Frontal cortex (tissue), 4 donors: Measurements from ENCODE around the gene PBX1. TPM values are rescaled to one million over a fixed set of nuclear protein-coding genes. Genes with fewer than 3 reads are reported as not detected.

Experiments
- DNase-seq, 2 donors: peaks; one replicate each; pipeline ENCODE4 v3.0.0; 2012; ENCODE audit warnings: low spot score in 2 of 2
- FAIRE-seq: peaks from 2 replicates; lab custom pipeline; 2012; peaks lifted over from hg19 to GRCh38; lab: Jason Lieb, UNC
- total RNA-seq: library from RNA; depleted of rRNA; stranded (reverse); fragments of >200 nt; gene quantifications from one replicate; pipeline ENCODE4 v1.2.3, GENCODE V29; 2014
- donor health status: control.
- donor health status: control.
- donor health status: control.

The PBX1 gene
- total RNA-seq, 1 donor from 2014 or later = 197 TPM

DNA sequence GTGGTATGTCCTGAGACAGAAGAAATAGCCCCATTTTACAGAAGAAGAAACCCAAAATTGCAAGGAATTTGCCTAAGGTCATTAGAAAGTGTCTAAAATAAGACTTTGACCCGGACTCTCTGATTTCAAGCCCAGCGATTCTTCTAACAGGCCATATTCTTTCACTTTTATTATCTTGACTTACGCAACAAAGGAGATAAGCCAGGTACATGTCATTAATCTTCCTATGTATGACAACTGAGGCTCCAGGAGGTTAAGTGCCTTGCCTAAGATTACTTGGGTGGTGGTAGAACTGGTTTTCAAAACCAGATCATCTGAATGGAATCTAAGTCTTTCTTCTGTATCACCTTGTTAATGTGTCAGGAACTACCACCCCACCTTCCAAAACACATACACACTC, 124.3 kb downstream of the PBX1 start:
- FAIRE-seq (no peak), DNase-seq (no peak)

DNA sequence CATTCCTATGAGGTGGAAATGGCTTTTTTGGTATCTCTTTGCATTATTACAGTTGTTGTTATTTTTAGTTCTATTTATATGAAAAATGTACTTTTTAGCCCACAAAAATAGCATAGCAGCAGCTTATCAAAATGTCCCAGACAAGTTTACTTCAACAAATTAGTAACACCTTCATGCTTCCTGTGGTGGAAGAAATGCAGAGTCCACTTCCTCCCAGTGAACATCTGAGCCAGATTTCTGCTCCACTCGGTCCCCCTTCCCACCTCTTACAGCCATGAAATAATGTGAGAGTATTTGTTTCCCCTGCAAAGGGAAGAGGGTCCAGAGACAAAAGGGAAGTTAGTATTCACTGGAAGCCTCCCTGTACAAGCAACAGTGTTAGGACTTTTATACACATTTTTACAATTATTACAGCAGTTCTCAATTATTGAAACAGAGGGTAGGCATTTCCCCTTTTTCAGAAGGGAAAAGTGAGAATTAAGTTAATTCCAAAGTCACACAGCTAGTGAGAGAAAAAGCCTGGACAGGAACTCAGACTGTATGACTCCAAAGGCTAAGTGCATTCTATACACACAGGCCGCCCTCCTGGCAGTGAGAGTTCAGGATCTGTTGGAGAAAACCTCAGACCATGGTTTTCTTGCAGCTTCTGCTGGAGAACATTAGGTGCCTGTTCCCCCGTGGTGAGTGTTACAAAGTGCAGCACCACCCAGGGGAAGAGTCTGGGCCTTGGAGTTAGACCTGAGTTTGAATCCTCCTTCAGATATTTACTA, 126.5 kb downstream of the PBX1 start:
- FAIRE-seq = no peak
- no peak for DNase-seq

DNA sequence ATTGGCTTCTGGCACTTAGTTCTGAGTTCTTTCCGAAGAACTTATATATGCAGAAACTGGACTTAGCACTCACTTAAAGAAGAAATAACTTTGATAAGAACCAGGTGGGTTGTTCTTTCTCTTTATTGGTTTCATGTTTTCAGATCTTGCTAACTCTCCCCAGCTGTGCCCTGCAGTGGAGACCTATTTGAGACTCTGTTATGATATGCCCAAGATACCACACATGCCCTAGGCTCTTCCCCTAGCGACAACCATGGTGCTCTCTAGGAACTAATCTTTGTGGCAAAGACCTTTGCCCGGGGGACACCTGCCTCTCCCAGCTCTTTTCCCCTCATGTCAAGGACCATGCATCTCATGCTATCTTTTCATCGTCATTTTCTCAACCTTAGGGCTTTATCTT, 128.8 kb downstream of the PBX1 start:
- FAIRE-seq = no peak
- no peak for DNase-seq

DNA sequence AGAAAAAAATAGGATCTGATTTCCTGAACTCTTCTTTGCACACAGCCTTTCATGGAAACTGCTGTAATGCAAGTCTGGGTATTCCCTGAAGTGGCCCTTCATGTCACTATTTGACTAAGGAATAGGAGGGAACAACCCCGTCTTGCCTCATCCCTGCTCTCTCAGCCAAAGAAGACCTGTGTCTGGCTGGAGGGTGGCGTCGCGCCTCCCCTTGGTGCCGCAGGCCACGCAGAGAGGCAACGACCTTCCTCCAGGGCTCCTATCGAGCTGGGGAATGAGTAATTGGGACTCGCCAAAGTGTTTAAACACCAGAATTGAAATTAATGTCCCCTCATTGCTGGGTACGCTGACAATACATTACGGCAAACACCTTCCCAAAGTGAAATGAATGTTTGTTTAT, 129.8 kb downstream of the PBX1 start:
- FAIRE-seq (no peak), DNase-seq (no peak)

DNA sequence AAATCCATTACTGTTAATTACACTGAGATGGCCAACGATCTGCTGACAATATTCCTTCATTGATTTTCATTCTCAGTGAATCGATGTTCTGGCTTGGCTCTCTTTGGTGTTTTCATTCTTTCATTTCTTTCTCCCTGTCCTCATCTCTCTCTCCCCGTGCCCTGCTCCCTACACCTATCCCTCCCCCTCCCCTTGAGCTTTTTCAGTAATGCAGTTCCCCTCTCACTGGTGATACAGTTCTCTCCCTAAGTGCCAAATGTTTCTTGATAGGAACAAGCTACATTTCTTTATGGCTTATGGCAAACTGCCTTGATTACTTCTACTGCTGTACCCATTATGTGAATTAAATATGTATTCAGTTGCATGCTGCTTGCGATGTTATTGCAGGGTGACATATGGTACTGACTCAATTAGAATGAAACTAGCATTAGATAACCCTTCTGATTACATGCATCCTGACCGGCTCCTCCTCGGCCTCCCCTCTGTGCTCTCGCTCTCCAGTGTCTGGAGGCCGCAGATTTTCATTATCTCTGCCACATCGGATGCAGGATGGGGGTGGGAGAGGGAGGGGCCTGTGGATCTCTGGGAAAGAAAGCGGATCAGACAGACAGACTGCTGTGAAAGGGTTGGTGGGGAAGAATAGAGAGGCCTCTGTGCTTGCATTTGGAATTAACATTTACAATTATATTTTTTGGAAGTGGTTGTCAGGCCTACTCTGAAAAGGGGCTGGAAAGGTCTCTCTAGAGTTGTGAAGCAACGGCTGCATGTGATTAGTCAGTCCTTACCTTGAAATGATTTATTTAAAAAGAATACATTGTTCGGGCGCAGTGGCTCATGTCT, 130.9 kb downstream of the PBX1 start:
- DNase-seq = no peak
- FAIRE-seq = no peak

DNA sequence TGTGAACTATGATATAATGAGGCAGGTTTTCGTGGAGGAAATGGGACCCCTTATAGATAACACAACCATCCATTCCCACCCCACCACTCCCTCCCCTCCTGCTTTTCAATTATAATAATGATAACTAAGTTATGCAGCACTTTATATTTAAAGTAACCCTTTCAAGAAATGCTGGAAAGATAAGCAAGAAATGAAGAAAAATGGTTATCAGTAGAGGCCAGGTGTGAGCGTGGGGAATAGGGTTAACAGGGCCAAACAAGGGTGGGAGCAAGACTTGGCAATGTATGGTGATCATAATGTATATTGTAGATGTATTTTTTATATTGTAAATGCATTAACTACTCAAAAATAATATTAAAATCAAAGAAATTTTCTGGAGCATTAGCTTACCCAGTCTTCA, 133.4 kb downstream of the PBX1 start:
- DNase-seq (no peak), FAIRE-seq (no peak)

DNA sequence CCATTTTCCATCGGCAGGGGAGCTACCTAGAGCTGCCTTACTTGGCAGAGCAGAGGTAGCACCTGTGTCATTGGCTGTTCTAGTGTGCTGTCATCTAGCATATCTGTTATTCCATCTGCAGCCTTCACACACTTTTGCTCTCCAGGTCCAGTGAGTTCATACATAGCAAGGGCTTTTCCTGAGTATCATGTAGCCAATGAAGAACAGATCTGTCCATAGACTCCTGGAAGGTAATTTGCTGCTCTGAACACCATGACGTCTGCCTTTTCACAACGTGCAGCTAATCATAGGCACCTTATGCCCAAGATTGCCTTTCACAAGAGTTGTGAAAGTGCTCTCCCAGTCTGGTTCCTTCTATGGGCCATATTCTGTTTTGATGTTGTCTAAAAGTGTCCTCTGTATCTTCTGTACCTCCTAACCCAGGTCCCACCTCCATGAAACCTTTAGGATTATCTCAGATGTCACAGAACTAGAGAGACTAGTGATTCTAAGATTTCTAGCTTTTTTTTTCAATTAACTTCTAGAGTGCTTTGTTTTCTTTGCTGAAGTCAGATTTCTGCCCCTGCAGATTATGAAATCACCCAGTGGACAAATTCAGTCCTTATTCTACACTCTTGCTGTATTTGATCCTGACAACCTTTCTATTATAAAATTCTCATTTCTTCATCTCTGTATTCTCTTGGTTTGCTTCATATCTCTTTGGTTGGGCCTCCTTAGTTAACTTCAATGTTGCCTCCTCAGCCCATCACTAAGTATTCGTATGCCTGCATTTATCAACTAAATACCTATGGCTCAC, 134.8 kb downstream of the PBX1 start:
- FAIRE-seq (no peak), DNase-seq (no peak)

DNA sequence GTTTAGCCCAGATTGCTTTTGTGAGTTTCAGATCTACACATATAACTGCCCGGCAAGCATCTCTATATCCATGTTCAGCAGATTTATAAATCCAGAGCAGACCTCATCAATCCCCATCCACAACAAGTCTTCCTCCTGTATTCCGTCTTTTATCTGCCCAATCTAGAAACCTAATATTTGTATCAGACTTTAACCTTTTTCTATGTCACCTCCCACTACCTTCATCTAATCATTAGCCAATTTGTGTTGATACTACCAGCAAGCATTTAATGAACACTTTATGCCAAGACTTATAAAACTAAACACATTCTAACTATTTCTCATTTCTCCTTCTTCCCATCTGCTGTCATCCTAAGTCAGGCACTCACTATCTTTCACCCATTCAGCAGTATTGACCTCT, 135.5 kb downstream of the PBX1 start:
- FAIRE-seq (no peak), DNase-seq (no peak)

DNA sequence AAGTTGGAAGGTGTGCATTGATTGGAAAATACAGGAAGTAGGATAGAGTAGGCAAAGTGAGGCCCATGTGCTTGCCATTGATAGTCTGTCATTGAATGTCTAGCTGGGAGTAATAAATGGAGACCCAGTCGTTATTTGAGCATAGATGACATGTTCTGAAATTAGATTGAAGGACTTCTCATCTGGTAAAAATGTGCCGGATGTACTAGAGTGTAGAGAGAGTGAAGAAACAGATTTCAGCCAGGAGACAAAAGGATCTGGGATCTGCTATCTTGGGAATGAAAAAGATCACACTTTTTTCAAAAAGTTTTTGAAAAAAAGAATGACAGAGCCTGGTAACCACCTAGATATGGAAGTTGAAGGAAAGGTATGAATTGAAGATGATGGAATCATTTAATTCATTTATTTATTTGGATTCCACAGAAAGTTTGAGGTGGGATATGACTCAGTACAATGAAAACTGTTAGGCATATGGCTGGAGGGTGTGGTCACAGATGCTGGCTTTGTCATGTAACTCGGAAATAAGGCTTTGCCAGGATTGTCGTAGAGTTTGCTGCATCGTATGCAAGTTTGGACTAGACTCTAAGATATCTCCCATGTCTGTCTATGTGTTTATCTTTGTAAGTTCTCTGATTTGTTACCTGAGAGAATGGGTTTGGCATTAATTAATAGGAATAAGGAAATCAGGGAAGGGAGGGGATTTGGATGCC, 137.1 kb downstream of the PBX1 start:
- no peak for DNase-seq
- no peak for FAIRE-seq

DNA sequence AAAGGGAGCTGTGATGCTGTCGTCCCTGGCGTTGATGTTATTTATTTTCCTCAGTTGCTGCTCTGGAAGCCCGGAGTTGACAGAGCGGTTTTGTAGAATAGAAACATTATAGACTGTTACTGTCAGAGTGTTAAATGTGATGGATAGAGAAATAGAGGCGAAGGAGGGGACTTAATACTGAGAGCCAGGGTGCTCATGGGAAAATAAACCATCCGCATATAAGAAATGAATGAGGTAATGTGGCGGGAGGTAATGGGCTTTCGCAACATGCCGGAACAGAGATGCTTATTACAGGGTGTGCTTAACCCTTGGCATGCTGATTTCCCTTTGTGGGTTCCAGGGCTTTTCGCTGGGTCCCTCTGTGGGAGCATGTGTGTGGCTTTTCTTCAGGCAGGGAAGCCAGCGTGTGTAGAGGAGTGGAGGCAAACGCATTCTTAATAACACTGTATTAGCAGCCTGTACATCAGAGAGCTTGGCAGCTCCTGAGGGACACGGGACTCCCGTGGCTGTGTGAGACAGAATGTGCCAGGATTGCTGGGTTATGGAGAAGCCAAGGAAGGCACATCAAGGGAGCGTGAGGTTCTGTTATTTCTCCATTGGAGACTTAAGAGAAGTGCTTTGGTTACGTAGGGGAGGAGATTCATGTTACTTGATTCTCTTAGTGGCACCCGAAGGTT, 141.0 kb downstream of the PBX1 start:
- no peak for DNase-seq
- no peak for FAIRE-seq

DNA sequence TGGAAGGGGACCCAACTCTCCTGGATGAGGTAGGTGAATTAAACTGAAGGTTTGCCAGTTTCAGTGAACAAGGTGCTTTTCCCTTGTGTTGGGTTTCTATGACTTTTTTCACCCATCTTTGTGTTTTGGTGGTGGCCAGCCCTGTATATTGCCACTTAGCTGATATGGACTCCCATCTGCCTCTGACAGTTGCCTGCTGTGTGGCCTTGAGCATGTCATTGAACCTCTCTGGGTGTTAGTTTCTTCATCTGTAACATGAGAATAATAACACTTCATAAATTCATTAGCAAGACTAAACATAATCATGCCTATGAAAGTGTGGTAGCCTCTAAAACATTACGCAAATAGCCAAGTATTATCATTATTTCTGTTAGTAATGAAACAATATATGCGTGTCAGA, 141.7 kb downstream of the PBX1 start:
- no peak for DNase-seq
- no peak for FAIRE-seq

DNA sequence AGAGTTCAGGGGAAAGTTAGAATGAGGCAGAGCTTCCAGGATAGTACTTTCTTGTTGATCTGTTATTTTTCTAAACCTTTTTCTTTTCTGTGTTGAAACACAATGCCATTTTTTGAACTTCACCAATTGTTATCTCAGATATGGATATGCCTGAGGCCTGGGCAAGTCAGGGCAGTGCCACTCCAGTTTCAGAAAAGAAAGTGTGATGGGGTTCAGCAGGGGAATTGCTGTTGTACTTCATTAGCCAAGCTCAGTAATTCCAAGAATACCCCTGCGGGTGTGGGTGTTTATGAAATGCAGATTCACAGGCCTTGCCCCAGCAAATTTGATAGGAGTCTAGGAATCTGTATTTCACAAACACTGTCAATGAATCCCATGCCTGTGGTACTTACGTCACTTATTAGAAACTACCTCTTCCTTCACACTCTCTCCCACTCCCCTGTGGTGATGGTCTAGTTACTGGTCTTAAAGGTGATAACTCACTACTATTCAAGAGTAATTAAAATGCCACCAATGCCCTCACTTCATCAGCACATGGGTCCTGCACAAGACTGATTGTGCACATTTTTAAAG, 142.3 kb downstream of the PBX1 start:
- FAIRE-seq = no peak
- no peak for DNase-seq

DNA sequence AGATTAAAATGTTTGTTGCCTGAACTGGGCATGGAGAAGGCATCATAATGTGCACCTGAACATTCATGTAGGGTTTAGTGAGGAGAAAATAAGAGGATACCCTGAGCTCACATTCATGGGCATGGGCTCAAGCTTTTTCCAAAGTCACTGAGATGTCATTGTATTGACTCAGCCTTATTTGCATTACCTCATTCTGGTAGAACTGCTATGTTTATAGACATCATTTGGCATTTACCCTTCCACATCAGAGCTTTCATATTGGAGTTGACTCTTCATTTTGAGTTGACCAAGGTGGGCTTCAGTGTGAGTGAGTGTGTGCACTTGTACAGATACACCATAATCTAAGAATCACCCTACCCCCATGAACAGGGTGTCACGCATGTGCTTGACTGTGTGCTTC, 143.2 kb downstream of the PBX1 start:
- no peak for FAIRE-seq

DNA sequence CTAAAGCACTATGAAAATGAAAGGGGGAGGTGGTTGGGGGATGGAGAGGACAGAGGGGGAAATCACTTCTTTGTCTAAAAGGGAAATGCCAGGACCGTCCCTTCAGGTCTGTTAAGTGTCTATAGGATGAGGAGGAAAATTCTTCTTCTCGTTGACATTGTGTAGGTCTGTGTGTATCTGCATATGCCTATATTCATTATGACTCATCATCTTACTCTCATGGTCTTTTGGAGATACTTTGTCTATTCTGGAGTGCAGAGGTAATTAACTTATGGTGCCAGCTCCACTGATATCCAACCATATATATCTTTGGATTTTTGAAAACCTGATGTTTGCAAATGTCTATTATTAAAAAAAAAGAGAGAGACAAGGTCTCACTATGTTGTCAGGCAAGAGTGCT, 143.7 kb downstream of the PBX1 start:
- DNase-seq (no peak), FAIRE-seq (no peak)

More for the DNA sequence above, 143.2 kb downstream of the PBX1 start:
- no peak for DNase-seq

DNA sequence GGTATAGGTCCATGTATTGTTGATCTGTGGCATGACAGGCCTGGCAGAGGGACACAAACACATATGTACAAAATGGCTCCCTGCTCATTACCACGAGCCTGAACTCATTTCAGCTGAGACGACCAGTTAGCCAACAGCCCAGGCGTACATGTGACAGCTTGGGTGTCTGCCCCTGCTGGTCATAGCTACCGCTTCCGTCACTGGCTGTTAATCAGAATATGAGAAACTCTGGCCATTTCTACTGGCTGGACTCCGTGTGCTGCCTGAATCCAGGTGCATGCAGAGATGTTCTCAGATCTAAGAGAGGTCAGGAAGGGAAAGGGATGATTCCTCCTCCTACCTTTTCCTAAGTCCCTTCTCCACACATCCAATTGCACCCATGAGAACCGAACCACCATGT, 144.5 kb downstream of the PBX1 start:
- DNase-seq = no peak

DNA sequence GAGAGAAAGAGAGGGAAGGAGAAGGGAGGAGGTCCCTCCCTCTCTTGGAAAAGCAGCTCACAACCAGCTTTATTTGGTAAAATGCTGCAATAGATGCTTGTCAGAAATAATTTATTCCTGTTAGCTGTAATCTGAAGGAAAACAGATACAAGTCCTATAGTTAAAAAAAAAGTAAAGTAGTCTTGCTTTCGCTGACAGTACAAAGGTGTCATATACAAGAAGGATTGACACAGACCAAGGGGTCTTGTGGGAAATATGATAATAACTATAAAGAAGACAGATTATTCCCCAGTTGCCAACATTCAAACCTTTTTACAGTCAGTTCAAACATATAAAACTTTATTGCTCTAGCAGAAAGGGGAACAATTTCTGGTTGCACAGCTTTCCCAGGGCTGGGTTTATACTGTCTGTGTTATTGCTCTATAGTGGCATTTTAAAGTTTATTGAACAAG, 145.0 kb downstream of the PBX1 start:
- no peak for DNase-seq
- no peak for FAIRE-seq

More for the DNA sequence above, 144.5 kb downstream of the PBX1 start:
- FAIRE-seq = no peak

DNA sequence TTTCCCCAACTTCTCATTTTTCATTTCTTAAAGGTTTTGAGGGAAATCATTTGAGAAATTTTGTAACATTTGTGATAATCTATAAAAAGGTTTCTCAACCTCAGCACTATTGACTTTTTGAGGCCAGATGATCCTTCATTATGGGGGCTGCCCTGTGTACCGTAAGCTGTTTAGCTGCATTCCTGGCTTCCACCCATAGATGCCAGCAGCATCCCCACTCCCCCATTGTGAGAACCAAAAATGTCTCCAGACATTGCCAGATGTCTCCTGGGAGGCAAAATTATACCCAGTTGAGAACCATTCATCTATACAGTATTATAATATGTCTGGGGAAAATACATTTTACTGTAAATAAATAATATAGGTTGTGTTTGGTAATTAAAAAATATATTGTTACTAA, 146.0 kb downstream of the PBX1 start:
- no peak for FAIRE-seq
- DNase-seq = no peak

DNA sequence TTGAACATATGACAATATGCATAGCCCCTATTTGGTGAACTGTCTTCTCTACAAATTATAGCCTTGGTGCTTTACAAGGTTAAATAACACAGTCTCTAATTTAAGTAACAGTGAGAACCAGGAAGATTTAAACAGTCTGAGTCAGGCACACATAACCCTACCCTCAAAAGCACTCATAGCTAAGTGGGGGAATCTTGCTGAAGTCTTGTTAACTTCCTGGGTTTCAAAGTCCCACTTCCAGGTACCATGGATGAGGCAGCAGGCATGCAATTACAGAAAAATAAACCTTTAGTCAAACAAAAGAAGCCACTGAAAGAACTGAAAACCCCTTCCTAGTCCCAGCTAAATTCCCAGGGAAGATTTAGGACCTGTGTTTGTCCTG, 147.6 kb downstream of the PBX1 start:
- FAIRE-seq (no peak), DNase-seq (no peak)

DNA sequence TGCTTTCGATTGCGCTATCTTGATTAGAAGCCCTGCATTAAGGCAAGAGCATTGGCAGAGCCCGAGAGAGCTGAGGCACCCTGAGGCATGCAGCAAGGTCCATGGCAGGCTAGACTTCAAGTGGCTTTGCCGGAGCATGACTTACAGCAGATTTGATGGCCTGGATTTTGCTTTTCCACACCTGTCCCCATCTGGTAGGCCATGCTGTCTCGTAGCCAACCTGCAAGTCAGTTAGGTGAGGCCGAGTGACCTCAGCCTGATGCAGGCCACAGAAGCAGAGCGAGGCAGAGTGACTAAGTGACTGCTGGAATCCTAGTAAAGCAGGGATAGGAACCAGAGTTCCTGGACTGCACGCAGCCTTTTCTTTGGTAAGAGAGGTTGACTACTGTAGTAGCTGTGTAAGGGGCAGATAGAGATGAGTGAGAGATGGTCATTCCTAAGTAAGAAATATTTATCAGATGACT, 148.9 kb downstream of the PBX1 start:
- no peak for DNase-seq
- no peak for FAIRE-seq
